HG02943 (cell line): ENCODE results near the gene CIAPIN1.
"Not testable (repeated sequence)": the region's sequence is repeated elsewhere in the genome, so short reads cannot be mapped to it uniquely, and the experiment has no call there.

Experiments
- ATAC-seq: cut with Tn5 transposase; IDR thresholded peaks from one replicate; pipeline ENCODE4 v1.9.1; 2021; ENCODE audit warnings: mild to moderate bottlenecking, low read depth, moderate library complexity; ENCODE audit not compliant: unreplicated experiment

The CIAPIN1 gene

DNA sequence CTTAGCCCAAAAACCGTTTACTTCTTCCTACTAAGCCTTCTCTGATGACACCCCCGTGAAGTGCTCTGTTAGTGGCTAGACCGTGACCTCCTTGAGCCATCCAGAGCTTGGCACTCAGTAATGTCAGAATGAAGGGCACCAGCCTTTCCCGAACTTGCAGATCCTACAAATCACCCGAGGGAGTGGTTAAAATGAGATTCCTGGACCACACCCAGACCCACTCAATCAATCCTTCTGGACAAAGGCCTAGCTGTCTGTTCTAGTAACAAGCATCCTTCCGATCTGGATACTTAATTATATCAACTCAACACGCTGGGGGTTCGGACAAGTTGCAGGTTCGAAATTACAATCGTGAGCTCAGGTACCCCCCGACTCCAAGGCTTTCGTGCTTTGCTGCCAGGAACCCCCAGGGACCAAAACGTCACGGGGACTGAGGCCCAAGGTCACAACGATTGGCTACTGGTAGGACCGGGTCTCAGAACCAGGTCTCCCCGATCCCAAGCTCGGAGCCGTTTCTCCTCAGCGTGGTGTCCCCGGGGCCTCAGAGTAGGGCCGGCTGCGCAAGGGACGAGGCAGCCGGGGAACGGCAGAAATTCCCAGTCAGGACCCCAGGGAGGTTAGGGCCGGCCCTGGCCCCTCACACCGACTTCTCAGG, 527 bp downstream of the CIAPIN1 start:
- peak; percentile 32 for ATAC-seq

DNA sequence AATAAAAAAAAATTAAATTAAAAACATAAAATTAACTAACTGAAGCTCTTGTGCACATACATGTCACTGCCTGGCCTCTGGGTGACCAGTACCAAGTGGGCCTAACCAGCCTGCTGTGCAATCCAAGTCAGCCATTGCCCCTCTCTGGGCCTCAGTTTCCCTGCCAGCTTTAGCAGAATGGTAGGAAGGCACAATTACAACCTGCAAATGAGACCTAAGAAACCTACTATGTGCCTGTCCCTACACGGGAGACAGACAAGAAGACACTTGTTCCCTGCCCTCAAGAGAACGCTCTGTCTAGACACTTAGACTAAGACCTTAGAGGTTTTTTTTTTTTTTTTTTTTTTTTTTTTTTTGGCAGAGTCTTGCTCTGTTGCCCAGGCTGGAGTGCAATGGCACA, 1.7 kb downstream of the CIAPIN1 start:
- no peak for ATAC-seq

GRCh38 chr16:57444711-57445110, 2.5 kb downstream of the CIAPIN1 start:
- ATAC-seq, result no peak

- not testable (repeated sequence) for ATAC-seq
These were observed 6.6 kb downstream of the CIAPIN1 start for GRCh38 chr16:57440551-57440950.

DNA sequence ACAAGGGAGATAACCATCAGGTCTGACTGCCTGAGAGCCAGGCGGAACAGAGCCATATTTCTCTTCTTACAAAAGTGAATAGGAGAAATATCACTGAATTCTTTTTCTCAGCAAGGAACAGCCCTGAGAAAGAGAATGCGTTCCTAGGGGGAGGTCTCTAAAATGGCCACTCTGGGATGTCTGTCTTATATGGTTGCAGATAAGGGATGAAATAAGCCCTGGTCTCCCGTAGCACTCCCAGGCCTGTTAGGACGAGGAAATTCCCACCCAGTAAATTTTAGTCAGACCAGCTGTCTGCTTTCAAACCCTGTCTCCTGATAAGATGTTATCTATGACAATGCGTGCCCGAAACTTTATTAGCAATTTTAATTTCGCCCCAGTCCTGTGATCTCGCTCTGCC, 7.2 kb downstream of the CIAPIN1 start:
- not testable (repeated sequence) for ATAC-seq

DNA sequence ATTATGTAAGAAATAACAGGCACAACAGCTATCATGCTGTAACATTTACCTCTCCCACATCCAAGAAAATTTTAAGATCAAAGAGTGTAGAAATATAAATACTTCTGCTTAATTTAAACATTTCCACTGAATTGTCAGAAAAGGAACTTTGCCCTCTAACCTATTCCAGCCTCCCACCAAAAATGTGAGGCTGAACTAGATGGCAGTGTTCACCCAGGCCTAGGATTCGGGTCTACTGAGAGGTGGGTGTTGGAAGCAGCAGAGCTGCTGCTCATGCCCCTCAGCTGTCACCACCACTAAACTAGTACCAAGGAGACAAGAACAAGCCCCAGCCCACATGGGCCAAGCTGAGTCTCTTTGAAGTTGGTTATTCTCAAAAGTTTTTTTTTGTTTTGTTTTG, 11.3 kb downstream of the CIAPIN1 start:
- no peak for ATAC-seq

DNA sequence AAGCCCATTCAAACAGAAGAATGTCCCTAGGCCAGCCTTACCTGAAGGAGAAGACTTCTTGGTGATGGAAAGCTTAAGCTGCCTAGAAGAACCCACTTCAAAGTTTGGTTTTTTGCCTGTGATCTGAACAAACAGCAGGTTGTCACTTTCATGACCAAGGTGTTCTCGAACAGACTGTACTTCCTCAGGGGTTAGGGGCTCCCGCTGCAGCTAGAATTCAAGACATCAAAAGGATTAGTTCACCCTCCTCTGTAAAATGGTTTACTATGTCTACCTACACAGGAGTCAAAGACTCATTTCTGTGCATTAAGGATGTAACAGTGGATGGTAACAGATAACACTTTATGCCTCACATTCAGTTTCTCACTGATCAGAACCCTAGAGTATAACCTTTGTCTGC, 13.2 kb downstream of the CIAPIN1 start:
- ATAC-seq, result no peak

GRCh38 chr16:57432989-57433388, 14.2 kb downstream of the CIAPIN1 start:
- no peak for ATAC-seq

- no peak for ATAC-seq
These were observed 14.7 kb downstream of the CIAPIN1 start for GRCh38 chr16:57432505-57432904.

DNA sequence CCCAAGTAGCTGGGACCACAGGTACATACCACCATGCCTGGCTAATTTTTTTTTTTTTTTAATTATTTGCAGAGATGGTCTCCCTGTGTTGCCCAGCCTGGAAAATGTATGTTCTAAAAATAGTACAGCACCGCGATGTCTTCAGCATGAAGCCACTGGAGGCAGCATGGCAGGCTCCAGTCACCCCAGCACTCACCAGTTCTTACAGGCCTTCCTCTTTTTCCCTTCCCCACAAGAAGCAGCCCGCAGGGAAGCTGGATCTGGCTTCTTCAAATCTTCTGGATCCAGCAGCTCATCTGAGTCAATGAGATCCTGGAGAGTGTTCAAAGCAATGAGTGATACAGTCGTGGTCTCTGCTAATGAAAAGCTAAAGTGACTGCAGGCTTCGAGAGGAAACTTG, 16.2 kb downstream of the CIAPIN1 start:
- no peak for ATAC-seq

DNA sequence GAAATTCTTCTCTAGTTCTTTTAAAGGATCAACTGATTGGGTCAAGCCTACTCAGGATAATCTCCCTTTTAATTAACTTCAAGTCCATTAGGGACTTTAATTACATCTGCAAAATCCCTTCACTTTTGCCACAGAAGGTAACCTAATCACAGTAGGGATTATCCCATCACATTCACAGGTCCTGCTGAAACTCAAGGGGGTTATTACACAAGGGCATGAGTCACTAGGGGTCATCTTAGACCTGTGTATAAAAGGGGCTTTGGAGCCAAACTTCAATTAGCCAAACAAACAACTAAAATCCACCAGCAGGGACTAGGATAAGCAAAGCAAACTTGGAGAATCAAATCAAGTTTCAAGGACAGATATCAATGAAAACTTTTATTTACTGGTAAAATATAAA, 19.4 kb downstream of the CIAPIN1 start:
- no peak for ATAC-seq

GRCh38 chr16:57427307-57427706, 19.9 kb downstream of the CIAPIN1 start:
- no peak for ATAC-seq

DNA sequence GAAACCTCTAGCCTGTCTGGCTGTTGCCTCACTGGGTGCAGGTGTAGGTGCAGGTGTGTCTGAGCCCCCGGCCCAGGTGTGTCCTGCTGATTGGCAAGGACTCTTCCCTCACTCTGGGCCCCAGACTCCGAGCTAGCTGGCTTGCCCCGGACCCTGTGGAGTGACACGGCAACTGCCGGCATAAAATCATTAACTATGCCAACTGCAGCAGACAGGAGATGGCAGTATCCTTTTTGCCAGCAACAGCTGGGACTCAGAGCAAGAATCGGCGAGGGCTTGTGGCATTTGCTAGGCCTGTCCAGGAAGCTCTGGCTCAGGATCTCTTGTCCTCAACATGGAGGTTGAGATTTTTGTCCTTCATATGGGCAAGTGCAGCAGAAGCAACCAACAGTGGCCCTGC, 20.8 kb downstream of the CIAPIN1 start:
- ATAC-seq, result no peak

DNA sequence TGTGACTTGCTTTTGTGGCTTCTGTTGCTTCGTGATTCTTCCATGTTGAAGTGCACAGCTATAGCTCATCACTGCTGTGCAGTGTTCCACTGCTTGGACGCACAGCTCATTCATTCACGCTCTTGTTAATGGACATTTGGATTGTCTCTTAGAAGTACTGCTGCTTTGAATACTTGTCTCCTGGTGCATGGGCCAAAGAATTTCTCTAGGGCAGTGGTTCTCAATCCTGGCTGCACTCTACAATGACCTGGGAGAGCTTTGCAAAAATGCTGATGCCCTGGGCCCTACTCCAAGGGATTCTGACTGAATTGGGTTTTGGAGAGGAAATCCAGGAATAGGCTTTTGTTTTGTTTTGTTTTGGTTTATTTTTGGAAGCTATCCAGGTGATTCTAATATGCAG, 22.6 kb downstream of the CIAPIN1 start:
- ATAC-seq, result no peak

DNA sequence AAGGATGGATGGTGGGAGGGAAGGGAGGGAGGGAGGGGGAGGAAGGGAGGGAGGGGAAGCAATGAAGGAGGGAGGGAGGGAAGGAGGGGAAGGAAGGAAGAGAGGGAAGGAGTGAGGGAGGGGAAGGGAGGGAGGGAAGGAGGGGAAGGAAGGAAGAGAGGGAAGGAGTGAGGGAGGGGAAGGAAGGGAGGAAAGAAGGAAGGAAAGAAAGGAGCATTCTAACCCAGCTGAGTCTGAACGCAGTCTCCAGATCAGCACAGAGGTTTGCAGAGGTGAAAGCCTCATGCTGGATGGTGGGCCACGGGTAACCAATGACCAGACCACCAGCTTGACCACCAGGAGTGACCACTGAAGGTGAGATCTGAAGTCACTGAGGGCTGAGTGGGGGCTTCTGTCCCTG, 24.0 kb downstream of the CIAPIN1 start:
- no peak for ATAC-seq

DNA sequence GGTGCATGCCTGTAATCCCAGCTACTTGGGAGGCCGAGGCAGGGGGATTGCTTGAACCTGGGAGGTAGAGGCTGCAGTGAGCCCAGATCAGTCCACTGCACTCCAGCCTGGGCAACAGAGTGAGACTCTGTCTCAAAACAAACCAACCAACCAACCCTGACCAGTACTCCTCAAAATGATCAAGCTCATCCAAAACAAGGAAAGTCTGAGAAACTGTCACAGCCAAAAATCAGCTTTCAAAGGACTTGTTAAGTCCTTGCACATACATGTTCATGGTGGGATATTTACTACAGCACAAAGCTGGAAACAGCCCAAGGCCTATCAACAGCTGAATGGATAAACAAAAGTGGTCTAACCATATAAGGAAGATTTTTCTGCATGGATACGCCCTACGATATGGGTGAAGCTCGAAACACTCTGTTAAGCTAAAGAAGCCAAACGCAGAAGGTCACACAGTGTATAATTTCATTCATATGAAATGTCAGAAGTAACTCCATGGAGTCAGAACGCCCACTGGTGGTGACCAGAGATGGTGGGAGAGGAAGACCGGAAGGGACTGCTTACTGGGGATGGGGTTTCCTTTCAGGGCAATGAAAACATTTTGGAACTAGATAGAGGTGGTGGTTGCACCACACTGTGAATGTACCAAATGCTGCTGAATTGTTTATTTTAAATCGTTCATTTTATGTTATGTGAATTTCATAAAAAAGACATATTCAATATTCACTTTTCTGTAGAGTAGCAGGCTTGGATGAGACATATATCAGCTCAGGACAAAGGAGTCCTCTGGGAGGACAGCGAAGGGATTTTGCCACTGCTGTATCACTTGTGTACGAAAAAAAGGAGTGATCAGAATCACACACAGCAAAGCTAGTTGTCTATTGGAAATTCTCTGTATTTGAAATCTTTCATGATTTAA, 24.9 kb downstream of the CIAPIN1 start:
- ATAC-seq, result no peak

GRCh38 chr16:57419506-57419905, 27.7 kb downstream of the CIAPIN1 start:
- ATAC-seq, result no peak

- ATAC-seq, result no peak
These were observed 31.1 kb downstream of the CIAPIN1 start for GRCh38 chr16:57416084-57416483.

GRCh38 chr16:57413733-57414132, 33.5 kb downstream of the CIAPIN1 start:
- ATAC-seq, result peak; percentile 15

DNA sequence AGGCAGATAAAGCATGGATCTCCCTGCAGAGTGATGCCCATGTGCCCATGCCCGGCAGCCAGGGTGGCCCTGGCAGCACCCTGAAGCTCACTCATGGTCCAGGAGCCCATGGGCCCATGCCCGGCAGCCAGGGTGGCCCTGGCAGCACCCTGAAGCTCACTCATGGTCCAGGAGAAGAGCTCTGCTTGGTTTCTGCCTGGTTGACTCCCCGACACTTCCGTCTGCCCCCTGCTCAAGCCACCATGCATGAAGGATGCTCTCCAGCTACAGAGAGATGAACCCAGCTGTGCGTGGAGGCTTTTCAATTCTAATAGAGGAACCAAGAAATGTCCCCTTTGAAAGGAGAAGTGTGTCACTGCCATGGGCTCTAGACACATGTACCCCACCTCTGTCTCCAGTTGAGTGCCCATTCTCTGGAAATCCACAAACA, 33.9 kb downstream of the CIAPIN1 start:
- peak; percentile 58 for ATAC-seq

DNA sequence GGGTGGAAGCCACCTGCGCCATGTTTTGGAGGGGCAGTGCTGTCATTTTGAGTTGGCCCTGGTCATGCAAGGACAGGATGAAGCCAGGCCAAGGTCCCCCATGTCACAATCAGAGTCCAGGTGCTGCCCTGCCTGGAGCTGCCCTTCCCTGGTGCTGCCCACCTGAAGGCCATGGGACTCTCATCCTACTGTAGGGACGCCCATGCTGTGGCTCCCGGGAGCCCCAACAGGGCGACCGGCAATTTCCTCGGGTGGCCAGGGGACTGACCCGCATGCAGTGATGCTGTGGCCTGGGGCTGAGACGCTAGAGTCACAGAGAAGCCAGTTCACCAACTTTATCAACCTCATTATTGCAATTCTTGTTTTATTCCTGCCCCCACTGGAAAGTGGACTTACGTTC, 34.6 kb downstream of the CIAPIN1 start:
- ATAC-seq, result no peak
